Activated naive CD8-positive, alpha-beta T cell treated with anti-CD3 and anti-CD28 coated beads, Interleukin-2, amount 50 U/mL, for 24 hours (primary cell): ENCODE results near the gene ST6GALNAC5.

Experiments
- ATAC-seq: fragments of 150-1000 bp; cut with Tn5 transposase; one replicate; pipeline ENCODE4 v1.10.0; 2021
- DNase-seq: peaks from one replicate; pipeline ENCODE4 v3.0.0; 2021
- H3K27ac Mint-ChIP-seq: one replicate; pipeline ENCODE4 v1.8.0; 2021; ENCODE audit warnings: mild to moderate bottlenecking, mixed read lengths
- H3K27me3 Mint-ChIP-seq: one replicate; pipeline ENCODE4 v1.8.0; 2021; ENCODE audit warnings: mixed read lengths
- H3K36me3 Mint-ChIP-seq: one replicate; pipeline ENCODE4 v1.8.0; 2021; ENCODE audit warnings: low read depth, mixed read lengths
- H3K4me1 Mint-ChIP-seq: one replicate; pipeline ENCODE4 v1.8.0; 2021; ENCODE audit warnings: mixed read lengths
- H3K4me3 Mint-ChIP-seq: one replicate; pipeline ENCODE4 v1.8.0; 2021; ENCODE audit warnings: mild to moderate bottlenecking, moderate library complexity, mixed read lengths
- H3K9me3 Mint-ChIP-seq: one replicate; pipeline ENCODE4 v1.8.0; 2021; ENCODE audit warnings: mixed read lengths

The ST6GALNAC5 gene

DNA sequence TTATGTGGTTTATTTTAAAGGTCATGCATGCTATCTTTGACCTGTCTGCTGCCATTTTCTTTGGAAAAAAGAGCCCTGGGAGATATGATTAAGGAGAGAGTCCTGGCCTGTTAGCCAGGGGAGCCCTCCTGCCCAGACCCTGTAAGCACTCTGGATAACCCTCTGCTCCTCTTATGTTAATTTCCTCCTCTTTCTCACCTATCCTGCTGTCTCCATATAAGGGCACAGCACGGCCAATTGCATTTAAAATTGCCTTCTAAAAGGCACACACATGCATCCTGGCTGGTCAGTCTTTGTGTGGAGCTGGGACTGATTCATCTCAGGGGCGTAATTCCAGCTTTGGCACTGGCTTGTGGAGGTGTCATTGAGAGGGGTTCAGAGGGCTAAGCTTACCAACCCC lies 158.9 kb downstream of the ST6GALNAC5 start:
- Mint-ChIP-seq H3K9me3 (no peaks in the 10 kb centered on the region), H3K4me1 (no peaks in the 10 kb centered on the region), H3K27ac (no peak overlapping the region), H3K4me3 (no peak overlapping the region), H3K36me3 (no peaks in the 10 kb centered on the region), H3K27me3 (peaks cover 4% of the 10 kb centered on the region)
- no peak for DNase-seq
- ATAC-seq = no peak

DNA sequence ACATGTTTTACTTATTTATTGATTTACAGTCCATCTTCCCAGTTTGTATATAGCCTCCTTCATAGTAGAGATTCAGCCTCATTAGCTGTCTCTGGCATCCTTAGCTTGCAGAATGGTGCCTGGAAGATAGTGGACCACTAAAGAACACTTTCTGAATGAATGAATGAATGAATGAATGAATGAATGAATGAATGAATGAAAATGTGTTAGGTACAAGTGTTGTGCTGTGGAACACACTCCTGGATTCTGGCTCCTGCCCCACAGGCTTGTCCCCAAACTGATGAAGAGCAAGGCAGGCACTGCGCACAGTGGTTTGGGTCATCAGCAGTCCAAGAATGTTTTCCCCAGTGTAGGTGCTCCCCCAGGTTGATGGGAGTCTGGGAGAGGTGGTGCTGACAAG lies 159.4 kb downstream of the ST6GALNAC5 start:
- ATAC-seq (no peak), DNase-seq (no peak)
- peaks cover 6% of the 10 kb centered on the region for H3K27me3 Mint-ChIP-seq
- no peaks in the 10 kb centered on the region for H3K4me1 Mint-ChIP-seq
- H3K9me3 Mint-ChIP-seq = no peaks in the 10 kb centered on the region
- no peaks in the 10 kb centered on the region for H3K36me3 Mint-ChIP-seq
- no peak overlapping the region for H3K27ac Mint-ChIP-seq
- no peak overlapping the region for H3K4me3 Mint-ChIP-seq

DNA sequence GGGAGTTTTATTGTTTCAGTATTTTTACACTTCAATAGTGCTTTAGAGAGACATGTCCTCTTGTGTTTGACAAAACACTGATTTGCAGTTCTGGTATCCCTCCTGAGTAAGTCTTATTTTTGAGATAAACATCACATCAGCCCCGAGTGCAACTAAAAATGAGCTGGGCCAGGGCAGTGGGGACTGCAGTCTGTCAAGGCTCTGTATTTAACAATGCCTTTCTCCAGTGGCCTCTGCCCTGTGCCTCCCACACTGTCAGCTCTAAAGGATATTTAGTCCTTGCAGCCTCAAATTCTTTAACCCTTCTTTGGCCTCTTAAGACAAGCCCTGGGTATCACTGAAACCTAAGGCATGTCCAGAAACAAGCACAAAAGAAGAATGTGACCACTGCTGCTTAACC lies 160.6 kb downstream of the ST6GALNAC5 start:
- H3K27me3 Mint-ChIP-seq = peaks cover 8% of the 10 kb centered on the region
- H3K36me3 Mint-ChIP-seq = no peaks in the 10 kb centered on the region
- H3K27ac Mint-ChIP-seq = no peak overlapping the region
- no peak overlapping the region for H3K4me3 Mint-ChIP-seq
- ATAC-seq (no peak), DNase-seq (no peak)
- no peaks in the 10 kb centered on the region for H3K9me3 Mint-ChIP-seq
- H3K4me1 Mint-ChIP-seq = no peaks in the 10 kb centered on the region

DNA sequence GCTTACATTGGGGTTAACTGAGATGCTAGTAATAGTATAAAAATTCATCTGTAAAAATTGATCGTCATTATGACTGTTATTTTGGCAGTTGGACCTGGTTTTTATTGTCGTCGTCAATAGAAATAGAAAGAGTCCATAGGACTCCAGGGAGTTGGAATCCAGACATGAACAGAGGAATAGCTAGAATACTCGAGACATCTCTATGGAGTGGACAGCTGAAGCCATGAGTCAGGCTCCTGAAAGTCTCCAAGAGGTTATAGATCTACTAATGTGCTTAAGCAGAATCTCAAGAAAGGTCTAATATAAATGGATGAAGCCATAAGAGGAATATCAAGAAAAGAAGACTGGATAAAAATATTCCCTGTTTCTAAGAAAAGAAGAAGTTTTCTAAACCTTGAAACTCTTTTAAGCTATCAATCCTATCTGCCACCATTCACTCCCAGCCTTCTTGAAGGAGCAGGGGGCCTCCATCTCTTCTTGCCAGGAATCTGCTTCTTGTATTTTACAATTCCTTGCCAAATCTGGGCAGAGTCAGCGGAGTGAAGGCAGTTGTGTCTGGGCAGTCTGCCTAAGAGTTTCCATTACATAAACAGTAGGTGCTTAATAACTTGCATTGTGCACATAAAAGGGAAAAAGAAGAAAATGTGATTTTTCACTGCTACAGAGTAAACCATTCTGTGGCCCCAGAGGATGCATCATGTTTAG lies 163.3 kb downstream of the ST6GALNAC5 start:
- no peaks in the 10 kb centered on the region for H3K9me3 Mint-ChIP-seq
- H3K27ac Mint-ChIP-seq = no peak overlapping the region

DNA sequence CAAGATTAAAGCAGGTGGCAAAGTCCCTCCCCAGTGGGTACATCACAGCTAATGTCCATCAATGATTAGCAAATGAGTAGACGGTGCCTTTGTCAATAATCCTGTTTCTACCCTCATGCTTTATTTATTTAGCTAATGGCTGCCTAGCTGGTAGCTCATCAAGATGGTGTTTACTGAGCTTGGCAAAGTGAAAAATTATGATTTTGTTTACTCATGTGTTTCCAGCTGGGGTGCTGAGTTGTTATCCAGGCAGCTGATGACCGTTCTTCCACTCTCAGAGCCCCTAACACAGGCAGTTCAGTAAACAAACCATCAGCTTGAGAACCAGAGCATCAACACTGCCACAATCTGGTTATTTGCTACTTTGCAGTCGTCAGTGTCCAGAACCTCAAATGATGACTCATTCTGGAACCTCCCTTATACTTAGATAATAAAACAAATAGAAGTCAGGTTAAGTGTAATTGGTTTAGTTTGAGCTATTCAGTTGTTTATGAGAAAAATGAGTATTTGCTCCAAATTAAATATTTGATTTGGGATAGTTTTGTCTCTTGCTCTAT lies 163.9 kb downstream of the ST6GALNAC5 start:
- Mint-ChIP-seq H3K36me3 (no peaks in the 10 kb centered on the region), H3K27ac (no peak overlapping the region), H3K4me1 (no peaks in the 10 kb centered on the region), H3K4me3 (no peak overlapping the region), H3K9me3 (no peaks in the 10 kb centered on the region), H3K27me3 (peaks cover 8% of the 10 kb centered on the region)
- DNase-seq = no peak
- no peak for ATAC-seq

More for the DNA sequence above, 163.3 kb downstream of the ST6GALNAC5 start:
- H3K4me3 Mint-ChIP-seq = no peak overlapping the region
- ATAC-seq (no peak), DNase-seq (no peak)
- H3K4me1 Mint-ChIP-seq = no peaks in the 10 kb centered on the region
- H3K27me3 Mint-ChIP-seq = peaks cover 8% of the 10 kb centered on the region
- no peaks in the 10 kb centered on the region for H3K36me3 Mint-ChIP-seq

- H3K27me3 Mint-ChIP-seq = peaks cover 3% of the 10 kb centered on the region
- H3K27ac Mint-ChIP-seq = no peak overlapping the region
- H3K4me1 Mint-ChIP-seq = no peaks in the 10 kb centered on the region
- ATAC-seq (no peak), DNase-seq (no peak)
- peaks cover 7% of the 10 kb centered on the region for H3K9me3 Mint-ChIP-seq
- H3K36me3 Mint-ChIP-seq = no peaks in the 10 kb centered on the region
- no peak overlapping the region for H3K4me3 Mint-ChIP-seq
Measured at GRCh38 chr1:77036560-77036959, 169.3 kb downstream of the ST6GALNAC5 start.

DNA sequence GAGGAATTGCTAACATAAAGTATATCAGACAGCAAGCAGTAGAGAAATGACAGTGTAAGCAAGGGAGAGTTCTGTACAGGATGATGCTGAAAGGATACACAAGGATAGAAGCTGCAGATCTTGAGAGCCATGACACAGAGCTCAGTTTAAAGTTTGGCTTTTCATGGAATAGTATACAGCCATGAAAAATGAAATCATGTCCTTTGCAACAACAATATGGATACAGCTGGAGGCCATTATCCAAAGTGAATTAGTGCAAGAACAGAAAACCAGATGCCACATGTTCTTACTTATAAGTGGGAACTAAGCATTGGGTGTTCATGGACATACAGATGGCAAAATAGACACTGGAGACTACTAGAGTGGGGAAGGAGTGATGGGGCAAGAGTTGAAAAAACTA lies 169.8 kb downstream of the ST6GALNAC5 start:
- no peak overlapping the region for H3K27ac Mint-ChIP-seq
- no peak for DNase-seq
- no peak for ATAC-seq
- H3K4me1 Mint-ChIP-seq = no peaks in the 10 kb centered on the region
- peaks cover 7% of the 10 kb centered on the region for H3K9me3 Mint-ChIP-seq
- H3K4me3 Mint-ChIP-seq = no peak overlapping the region
- H3K27me3 Mint-ChIP-seq = no peaks in the 10 kb centered on the region
- no peaks in the 10 kb centered on the region for H3K36me3 Mint-ChIP-seq

DNA sequence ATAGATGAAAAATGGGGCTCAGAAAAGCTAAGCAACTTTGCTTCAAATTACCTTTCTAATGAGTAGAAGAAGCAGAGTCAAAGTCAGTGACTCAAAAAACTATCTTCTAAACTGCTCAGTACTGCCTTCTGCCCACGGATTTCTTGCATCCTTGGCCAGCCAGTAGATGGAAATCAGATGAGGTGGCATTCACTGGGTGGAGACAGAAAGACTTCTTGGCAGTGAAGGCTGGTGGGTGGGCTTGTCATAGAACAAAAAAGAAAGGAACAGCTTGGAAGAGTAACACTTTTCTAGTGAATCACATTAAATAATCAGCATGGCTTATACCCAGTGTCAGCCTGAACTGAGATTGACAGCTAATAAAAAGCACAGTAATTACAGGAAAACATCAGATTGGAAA lies 170.7 kb downstream of the ST6GALNAC5 start:
- no peak for ATAC-seq
- Mint-ChIP-seq H3K36me3 (no peaks in the 10 kb centered on the region), H3K4me3 (no peak overlapping the region), H3K4me1 (no peaks in the 10 kb centered on the region), H3K27ac (no peak overlapping the region), H3K27me3 (no peaks in the 10 kb centered on the region), H3K9me3 (peaks cover 7% of the 10 kb centered on the region)
- no peak for DNase-seq

DNA sequence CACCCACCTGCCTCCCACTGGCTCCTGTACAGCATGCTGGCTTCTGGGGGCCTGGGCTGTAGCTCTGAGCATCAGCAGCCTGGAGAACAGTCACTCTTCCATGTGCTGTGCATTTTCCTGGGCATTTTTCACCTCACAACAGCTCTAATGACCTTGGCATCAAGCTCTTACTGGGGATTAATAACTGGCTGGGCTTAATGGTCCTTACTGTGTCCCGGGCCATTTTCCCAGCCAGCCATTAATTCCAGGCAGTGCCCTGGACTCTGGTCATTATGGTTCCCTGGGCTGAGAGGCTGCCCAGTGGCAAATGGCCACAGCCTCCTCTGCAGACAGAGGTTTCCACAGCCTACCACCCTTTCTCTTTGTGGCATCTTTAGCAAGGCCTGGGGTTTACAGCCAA lies 171.8 kb downstream of the ST6GALNAC5 start:
- Mint-ChIP-seq H3K9me3 (peaks cover 7% of the 10 kb centered on the region), H3K4me1 (no peaks in the 10 kb centered on the region), H3K27me3 (no peaks in the 10 kb centered on the region), H3K27ac (no peak overlapping the region), H3K4me3 (no peak overlapping the region), H3K36me3 (no peaks in the 10 kb centered on the region)
- DNase-seq (no peak), ATAC-seq (no peak)

GRCh38 chr1:77039739-77040138 lies 172.5 kb downstream of the ST6GALNAC5 start:
- Mint-ChIP-seq H3K4me3 (no peak overlapping the region), H3K27ac (no peak overlapping the region), H3K9me3 (peaks cover 7% of the 10 kb centered on the region), H3K36me3 (no peaks in the 10 kb centered on the region), H3K27me3 (no peaks in the 10 kb centered on the region), H3K4me1 (no peaks in the 10 kb centered on the region)
- ATAC-seq = no peak
- no peak for DNase-seq

GRCh38 chr1:77040826-77041225 lies 173.5 kb downstream of the ST6GALNAC5 start:
- Mint-ChIP-seq H3K9me3 (peaks cover 7% of the 10 kb centered on the region), H3K4me1 (no peaks in the 10 kb centered on the region), H3K27me3 (no peaks in the 10 kb centered on the region), H3K27ac (no peak overlapping the region), H3K36me3 (no peaks in the 10 kb centered on the region), H3K4me3 (no peak overlapping the region)
- DNase-seq = no peak
- no peak for ATAC-seq

- peak; percentile 66 for ATAC-seq
- no peaks in the 10 kb centered on the region for H3K9me3 Mint-ChIP-seq
- no peak overlapping the region for H3K27ac Mint-ChIP-seq
- H3K27me3 Mint-ChIP-seq = no peaks in the 10 kb centered on the region
- H3K4me3 Mint-ChIP-seq = no peak overlapping the region
- no peaks in the 10 kb centered on the region for H3K36me3 Mint-ChIP-seq
- peaks cover 20% of the 10 kb centered on the region for H3K4me1 Mint-ChIP-seq
- DNase-seq = no peak
Measured at GRCh38 chr1:77044133-77044849, 177.0 kb downstream of the ST6GALNAC5 start.

DNA sequence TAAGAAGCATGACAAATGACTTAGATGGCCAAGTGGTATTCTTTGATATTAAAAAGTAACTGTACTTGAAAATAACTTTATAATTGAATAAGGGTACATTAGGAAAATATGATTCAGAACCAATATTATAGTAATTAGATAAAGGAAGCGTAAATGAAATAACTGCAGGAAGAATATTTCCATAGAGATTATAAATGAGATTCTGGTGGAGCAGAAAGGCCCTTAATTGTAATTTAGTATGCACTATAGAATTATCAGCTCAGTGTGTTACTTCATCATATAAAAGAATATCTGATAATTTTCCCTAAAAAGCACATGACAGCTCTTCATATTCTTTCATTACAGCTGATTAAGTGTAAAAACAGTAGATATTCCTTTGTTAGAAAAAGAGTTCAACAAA lies 180.3 kb downstream of the ST6GALNAC5 start:
- Mint-ChIP-seq H3K4me1 (peaks cover 20% of the 10 kb centered on the region), H3K4me3 (no peak overlapping the region), H3K27me3 (no peaks in the 10 kb centered on the region), H3K36me3 (no peaks in the 10 kb centered on the region), H3K27ac (no peak overlapping the region), H3K9me3 (no peaks in the 10 kb centered on the region)
- ATAC-seq (no peak), DNase-seq (no peak)

GRCh38 chr1:77047978-77048614 lies 180.8 kb downstream of the ST6GALNAC5 start:
- H3K9me3 Mint-ChIP-seq = no peaks in the 10 kb centered on the region
- ATAC-seq = no peak
- DNase-seq = no peak
- H3K27me3 Mint-ChIP-seq = no peaks in the 10 kb centered on the region
- H3K36me3 Mint-ChIP-seq = no peaks in the 10 kb centered on the region
- H3K4me3 Mint-ChIP-seq = no peak overlapping the region
- peaks cover 20% of the 10 kb centered on the region for H3K4me1 Mint-ChIP-seq
- no peak overlapping the region for H3K27ac Mint-ChIP-seq

DNA sequence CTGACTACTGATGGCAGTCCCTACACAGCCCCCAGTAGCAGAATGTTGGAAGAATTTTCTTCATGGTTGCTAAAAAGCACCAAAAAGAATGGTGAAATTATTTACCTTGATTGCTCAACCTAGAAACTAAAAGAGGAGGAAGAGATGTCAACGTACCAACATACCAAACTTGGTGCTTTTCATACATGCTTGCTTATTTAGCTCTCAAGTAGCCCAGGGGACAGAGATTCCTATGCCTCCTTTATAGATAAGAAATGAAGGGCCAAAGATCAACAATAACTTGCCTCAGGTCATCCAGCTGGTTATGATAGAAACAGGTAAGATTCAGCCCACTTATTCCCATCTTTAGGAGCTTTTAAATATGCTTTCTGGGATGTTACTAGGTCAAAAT lies 181.3 kb downstream of the ST6GALNAC5 start:
- no peaks in the 10 kb centered on the region for H3K9me3 Mint-ChIP-seq
- H3K36me3 Mint-ChIP-seq = no peaks in the 10 kb centered on the region
- peaks cover 20% of the 10 kb centered on the region for H3K4me1 Mint-ChIP-seq
- no peak for ATAC-seq
- no peak overlapping the region for H3K4me3 Mint-ChIP-seq
- H3K27me3 Mint-ChIP-seq = no peaks in the 10 kb centered on the region
- no peak for DNase-seq
- no peak overlapping the region for H3K27ac Mint-ChIP-seq
